ENCODE results near the gene CCN5. TPM values are rescaled to one million over a fixed set of nuclear protein-coding genes. Genes with fewer than 3 reads are reported as not detected.

Gene CCN5
- total and polyA plus RNA-seq, 2 of the 13 experiments (the other 11 are each of a cell fraction or from before 2014, with no cell fraction given) = 0.12 TPM; not detected in 1

DNA sequence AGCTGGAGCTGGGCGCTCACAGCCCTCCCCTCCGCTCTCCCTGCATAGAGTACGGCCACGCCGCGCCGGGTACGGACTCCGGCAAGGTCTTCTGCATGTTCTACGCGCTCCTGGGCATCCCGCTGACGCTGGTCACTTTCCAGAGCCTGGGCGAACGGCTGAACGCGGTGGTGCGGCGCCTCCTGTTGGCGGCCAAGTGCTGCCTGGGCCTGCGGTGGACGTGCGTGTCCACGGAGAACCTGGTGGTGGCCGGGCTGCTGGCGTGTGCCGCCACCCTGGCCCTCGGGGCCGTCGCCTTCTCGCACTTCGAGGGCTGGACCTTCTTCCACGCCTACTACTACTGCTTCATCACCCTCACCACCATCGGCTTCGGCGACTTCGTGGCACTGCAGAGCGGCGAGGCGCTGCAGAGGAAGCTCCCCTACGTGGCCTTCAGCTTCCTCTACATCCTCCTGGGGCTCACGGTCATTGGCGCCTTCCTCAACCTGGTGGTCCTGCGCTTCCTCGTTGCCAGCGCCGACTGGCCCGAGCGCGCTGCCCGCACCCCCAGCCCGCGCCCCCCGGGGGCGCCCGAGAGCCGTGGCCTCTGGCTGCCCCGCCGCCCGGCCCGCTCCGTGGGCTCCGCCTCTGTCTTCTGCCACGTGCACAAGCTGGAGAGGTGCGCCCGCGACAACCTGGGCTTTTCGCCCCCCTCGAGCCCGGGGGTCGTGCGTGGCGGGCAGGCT lies 35.1 kb downstream of the CCN5 start (continued):
- TF ChIP-seq, protein P1, sequence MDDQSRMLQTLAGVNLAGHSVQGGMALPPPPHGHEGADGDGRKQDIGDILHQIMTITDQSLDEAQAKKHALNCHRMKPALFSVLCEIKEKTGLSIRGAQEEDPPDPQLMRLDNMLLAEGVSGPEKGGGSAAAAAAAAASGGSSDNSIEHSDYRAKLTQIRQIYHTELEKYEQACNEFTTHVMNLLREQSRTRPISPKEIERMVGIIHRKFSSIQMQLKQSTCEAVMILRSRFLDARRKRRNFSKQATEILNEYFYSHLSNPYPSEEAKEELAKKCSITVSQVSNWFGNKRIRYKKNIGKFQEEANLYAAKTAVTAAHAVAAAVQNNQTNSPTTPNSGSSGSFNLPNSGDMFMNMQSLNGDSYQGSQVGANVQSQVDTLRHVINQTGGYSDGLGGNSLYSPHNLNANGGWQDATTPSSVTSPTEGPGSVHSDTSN (CRISPR knock-in tag; IDR thresholded peaks at IDR 0.05; ENCODE audit: borderline replicate concordance) = no peak
- TF ChIP-seq TSC22D2 (CRISPR knock-in tag; IDR thresholded peaks at IDR 0.05; ENCODE audit: borderline replicate concordance) = no peak
- TF ChIP-seq ZNF776 (CRISPR knock-in tag; IDR thresholded peaks at IDR 0.05) = 0 out of 2 replicates have a peak, but pooled peaks have one; percentile 24
- 0 out of 2 replicates have a peak, but pooled peaks have one; percentile 23 for TF ChIP-seq REPIN1 (CRISPR knock-in tag; IDR thresholded peaks at IDR 0.05; ENCODE audit: borderline replicate concordance, low read depth)
- no peak for TF ChIP-seq FOSL1 (CRISPR knock-in tag; IDR thresholded peaks at IDR 0.05; ENCODE audit: borderline replicate concordance)
- TF ChIP-seq ZNF350 (CRISPR knock-in tag; IDR thresholded peaks at IDR 0.05; ENCODE audit: borderline replicate concordance, low read depth) = no peak
- TF ChIP-seq, protein P2, sequence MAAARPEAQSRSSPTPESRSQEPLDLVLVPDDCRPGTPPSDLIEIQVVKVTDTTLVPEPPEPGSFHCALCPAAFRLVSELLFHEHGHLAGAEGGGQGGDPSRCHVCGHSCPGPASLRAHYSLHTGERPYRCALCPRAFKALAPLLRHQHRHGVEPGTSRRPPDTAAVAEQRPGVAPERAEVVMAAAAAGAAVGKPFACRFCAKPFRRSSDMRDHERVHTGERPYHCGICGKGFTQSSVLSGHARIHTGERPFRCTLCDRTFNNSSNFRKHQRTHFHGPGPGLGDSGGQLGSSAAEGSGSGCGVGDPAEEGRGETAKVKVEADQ (CRISPR knock-in tag; IDR thresholded peaks at IDR 0.05; ENCODE audit: borderline replicate concordance) = no peak
- TF ChIP-seq, protein P3, sequence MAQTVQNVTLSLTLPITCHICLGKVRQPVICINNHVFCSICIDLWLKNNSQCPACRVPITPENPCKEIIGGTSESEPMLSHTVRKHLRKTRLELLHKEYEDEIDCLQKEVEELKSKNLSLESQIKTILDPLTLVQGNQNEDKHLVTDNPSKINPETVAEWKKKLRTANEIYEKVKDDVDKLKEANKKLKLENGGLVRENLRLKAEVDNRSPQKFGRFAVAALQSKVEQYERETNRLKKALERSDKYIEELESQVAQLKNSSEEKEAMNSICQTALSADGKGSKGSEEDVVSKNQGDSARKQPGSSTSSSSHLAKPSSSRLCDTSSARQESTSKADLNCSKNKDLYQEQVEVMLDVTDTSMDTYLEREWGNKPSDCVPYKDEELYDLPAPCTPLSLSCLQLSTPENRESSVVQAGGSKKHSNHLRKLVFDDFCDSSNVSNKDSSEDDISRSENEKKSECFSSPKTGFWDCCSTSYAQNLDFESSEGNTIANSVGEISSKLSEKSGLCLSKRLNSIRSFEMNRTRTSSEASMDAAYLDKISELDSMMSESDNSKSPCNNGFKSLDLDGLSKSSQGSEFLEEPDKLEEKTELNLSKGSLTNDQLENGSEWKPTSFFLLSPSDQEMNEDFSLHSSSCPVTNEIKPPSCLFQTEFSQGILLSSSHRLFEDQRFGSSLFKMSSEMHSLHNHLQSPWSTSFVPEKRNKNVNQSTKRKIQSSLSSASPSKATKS (CRISPR knock-in tag; IDR thresholded peaks at IDR 0.05) = no peak
- no peak for TF ChIP-seq RBM39 (IDR thresholded peaks at IDR 0.05; ENCODE audit: low read depth, low read length, poor library complexity, severe bottlenecking)
- TF ChIP-seq HIVEP1 (CRISPR knock-in tag; IDR thresholded peaks at IDR 0.05) = peak; percentile 20; the same call in 1 of the 2 replicates
- TF ChIP-seq THAP11 (CRISPR knock-in tag; IDR thresholded peaks at IDR 0.05) = no peak; the same call in 1 of the 2 replicates
- TF ChIP-seq ZNF496 (CRISPR knock-in tag; IDR thresholded peaks at IDR 0.05; ENCODE audit: insufficient replicate concordance) = no peak
- no peak for TF ChIP-seq PLRG1 (conservative IDR thresholded peaks at IDR 0.05)
- TF ChIP-seq ZSCAN12 (CRISPR knock-in tag; IDR thresholded peaks at IDR 0.05) = no peak
- TF ChIP-seq NFIC (IDR thresholded peaks at IDR 0.05; ENCODE audit: low read length) = no peak
- TF ChIP-seq NR3C1 (CRISPR knock-in tag; IDR thresholded peaks at IDR 0.05) = no peak
- TF ChIP-seq RBM22 (optimal IDR thresholded peaks at IDR 0.05; ENCODE audit: low read length) = no peak
- TF ChIP-seq ZNF782 (CRISPR knock-in tag; IDR thresholded peaks at IDR 0.05; ENCODE audit: borderline replicate concordance) = 0 out of 2 replicates have a peak, but pooled peaks have one; percentile 64
- TF ChIP-seq, protein P4, sequence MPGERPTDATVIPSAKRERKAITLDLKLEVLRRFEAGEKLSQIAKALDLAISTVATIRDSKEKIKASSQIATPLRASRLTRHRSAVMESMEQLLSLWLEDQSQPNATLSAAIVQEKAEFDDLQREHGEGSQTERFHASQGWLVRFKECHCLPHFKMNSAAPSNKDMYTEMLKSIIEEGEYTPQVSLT (CRISPR knock-in tag; IDR thresholded peaks at IDR 0.05; ENCODE audit: borderline replicate concordance, low read depth) = no peak
- TF ChIP-seq, protein P5, sequence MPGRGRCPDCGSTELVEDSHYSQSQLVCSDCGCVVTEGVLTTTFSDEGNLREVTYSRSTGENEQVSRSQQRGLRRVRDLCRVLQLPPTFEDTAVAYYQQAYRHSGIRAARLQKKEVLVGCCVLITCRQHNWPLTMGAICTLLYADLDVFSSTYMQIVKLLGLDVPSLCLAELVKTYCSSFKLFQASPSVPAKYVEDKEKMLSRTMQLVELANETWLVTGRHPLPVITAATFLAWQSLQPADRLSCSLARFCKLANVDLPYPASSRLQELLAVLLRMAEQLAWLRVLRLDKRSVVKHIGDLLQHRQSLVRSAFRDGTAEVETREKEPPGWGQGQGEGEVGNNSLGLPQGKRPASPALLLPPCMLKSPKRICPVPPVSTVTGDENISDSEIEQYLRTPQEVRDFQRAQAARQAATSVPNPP (CRISPR knock-in tag; IDR thresholded peaks at IDR 0.05) = no peak
- TF ChIP-seq SATB2 (CRISPR knock-in tag; IDR thresholded peaks at IDR 0.05) = no peak
- TF ChIP-seq ZNF343 (CRISPR knock-in tag; IDR thresholded peaks at IDR 0.05) = 0 out of 2 replicates have a peak, but pooled peaks have one; percentile 25
- TF ChIP-seq, protein P6, sequence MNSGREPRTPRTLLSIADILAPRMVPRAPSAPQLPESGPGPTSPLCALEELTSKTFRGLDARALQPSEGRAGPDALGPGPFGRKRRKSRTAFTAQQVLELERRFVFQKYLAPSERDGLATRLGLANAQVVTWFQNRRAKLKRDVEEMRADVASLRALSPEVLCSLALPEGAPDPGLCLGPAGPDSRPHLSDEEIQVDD (CRISPR knock-in tag; IDR thresholded peaks at IDR 0.05; ENCODE audit: borderline replicate concordance) = no peak
